ENCODE data around the gene CDC42BPB. TPM values are rescaled to one million over a fixed set of nuclear protein-coding genes. Genes with fewer than 3 reads are reported as not detected.
A peak's percentile ranks its signal among the peaks of the same experiment; 100 is the strongest.

CDC42BPB gene
- total and polyA plus RNA-seq, 2 of the 13 experiments (the other 11 are each of a cell fraction or from before 2014, with no cell fraction given) = 19.7 to 32.3 TPM

DNA sequence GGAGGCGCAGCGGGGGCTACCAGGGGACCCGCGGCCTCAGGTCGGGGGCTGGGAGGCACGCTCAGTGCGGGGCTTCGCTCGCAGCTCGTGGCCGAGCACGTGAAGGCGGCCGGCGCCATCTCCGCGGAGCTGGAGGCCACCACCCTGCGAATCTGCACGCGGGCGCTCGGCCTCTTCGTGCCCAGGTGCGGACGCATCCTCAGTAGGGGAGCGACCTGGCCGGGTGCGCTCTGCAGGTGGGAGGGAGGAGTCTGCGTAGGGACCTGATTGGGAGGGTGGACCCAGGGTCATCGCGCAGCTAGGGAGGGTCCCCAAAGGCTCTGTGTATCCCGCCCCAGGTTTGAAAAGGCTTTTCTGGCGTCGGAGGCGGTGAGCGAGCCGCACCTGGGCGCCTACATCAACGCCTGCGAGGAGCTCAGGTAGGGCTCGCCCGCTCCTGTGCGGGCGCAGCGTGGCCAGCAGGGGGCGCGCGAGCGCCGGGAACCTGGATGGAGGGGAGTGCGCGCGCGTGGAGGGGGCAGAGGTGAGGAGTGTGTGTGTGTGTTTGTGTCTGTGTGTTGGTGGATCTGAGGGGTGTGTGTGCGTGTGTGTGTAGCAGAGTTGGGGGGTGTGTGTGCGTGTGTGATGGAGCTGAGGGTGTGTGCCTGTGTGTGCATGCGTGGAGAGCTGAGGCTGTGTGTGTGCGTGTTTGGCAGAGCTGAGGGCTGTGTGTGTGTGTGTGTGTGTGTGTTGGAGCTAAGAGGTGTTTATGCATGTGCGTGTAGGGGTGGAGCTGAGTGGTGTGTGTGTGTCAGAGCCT lies 47.5 kb upstream of the CDC42BPB start (continued):
- TF ChIP-seq SMARCE1 (IDR thresholded peaks at IDR 0.05; ENCODE audit: borderline replicate concordance) (no peak), NFE2L1 (CRISPR knock-in tag; IDR thresholded peaks at IDR 0.05; ENCODE audit: borderline replicate concordance) (no peak), MTF1 (CRISPR knock-in tag; IDR thresholded peaks at IDR 0.05) (no peak), TRIM24 (CRISPR knock-in tag; IDR thresholded peaks at IDR 0.05) (no peak), MTA3 (CRISPR knock-in tag; IDR thresholded peaks at IDR 0.05) (no peak), IRX3 (CRISPR knock-in tag; IDR thresholded peaks at IDR 0.05; ENCODE audit: borderline replicate concordance, low read depth) (no peak), TARDBP (CRISPR knock-in tag; IDR thresholded peaks at IDR 0.05) (peak; percentile 84; the same call in 1 of the 2 replicates), CC2D1A (CRISPR knock-in tag; IDR thresholded peaks at IDR 0.05) (no peak), FOXC1 (CRISPR knock-in tag; IDR thresholded peaks at IDR 0.05; ENCODE audit: borderline replicate concordance) (no peak), FOXO1 (CRISPR knock-in tag; IDR thresholded peaks at IDR 0.05) (no peak), SMC3 (IDR thresholded peaks at IDR 0.05; ENCODE audit: low read length) (peak; percentile 33; the same call in 1 of the 2 replicates), FOXK1 (CRISPR knock-in tag; IDR thresholded peaks at IDR 0.05; ENCODE audit: borderline replicate concordance, low read depth) (no peak), ZNF264 (CRISPR knock-in tag; IDR thresholded peaks at IDR 0.05) (no peak), ZNF20 (CRISPR knock-in tag; IDR thresholded peaks at IDR 0.05) (no peak), CENPT (CRISPR knock-in tag; IDR thresholded peaks at IDR 0.05; ENCODE audit: low read depth) (no peak), SIN3A (IDR thresholded peaks at IDR 0.05; ENCODE audit: borderline replicate concordance, low read depth, low read length) (no peak)
- TF ChIP-seq, protein P1, sequence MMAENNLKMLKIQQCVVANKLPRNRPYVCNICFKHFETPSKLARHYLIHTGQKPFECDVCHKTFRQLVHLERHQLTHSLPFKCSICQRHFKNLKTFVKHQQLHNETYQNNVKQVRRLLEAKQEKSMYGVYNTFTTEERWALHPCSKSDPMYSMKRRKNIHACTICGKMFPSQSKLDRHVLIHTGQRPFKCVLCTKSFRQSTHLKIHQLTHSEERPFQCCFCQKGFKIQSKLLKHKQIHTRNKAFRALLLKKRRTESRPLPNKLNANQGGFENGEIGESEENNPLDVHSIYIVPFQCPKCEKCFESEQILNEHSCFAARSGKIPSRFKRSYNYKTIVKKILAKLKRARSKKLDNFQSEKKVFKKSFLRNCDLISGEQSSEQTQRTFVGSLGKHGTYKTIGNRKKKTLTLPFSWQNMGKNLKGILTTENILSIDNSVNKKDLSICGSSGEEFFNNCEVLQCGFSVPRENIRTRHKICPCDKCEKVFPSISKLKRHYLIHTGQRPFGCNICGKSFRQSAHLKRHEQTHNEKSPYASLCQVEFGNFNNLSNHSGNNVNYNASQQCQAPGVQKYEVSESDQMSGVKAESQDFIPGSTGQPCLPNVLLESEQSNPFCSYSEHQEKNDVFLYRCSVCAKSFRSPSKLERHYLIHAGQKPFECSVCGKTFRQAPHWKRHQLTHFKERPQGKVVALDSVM (CRISPR knock-in tag; IDR thresholded peaks at IDR 0.05) = no peak
- TF ChIP-seq, protein P2, sequence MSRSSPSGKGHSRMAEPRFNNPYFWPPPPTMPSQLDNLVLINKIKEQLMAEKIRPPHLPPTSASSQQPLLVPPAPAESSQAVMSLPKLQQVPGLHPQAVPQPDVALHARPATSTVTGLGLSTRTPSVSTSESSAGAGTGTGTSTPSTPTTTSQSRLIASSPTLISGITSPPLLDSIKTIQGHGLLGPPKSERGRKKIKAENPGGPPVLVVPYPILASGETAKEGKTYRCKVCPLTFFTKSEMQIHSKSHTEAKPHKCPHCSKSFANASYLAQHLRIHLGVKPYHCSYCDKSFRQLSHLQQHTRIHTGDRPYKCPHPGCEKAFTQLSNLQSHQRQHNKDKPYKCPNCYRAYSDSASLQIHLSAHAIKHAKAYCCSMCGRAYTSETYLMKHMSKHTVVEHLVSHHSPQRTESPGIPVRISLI (CRISPR knock-in tag; IDR thresholded peaks at IDR 0.05; ENCODE audit: borderline replicate concordance) = no peak
- TF ChIP-seq, protein P3, sequence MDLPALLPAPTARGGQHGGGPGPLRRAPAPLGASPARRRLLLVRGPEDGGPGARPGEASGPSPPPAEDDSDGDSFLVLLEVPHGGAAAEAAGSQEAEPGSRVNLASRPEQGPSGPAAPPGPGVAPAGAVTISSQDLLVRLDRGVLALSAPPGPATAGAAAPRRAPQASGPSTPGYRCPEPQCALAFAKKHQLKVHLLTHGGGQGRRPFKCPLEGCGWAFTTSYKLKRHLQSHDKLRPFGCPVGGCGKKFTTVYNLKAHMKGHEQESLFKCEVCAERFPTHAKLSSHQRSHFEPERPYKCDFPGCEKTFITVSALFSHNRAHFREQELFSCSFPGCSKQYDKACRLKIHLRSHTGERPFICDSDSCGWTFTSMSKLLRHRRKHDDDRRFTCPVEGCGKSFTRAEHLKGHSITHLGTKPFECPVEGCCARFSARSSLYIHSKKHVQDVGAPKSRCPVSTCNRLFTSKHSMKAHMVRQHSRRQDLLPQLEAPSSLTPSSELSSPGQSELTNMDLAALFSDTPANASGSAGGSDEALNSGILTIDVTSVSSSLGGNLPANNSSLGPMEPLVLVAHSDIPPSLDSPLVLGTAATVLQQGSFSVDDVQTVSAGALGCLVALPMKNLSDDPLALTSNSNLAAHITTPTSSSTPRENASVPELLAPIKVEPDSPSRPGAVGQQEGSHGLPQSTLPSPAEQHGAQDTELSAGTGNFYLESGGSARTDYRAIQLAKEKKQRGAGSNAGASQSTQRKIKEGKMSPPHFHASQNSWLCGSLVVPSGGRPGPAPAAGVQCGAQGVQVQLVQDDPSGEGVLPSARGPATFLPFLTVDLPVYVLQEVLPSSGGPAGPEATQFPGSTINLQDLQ (CRISPR knock-in tag; IDR thresholded peaks at IDR 0.05) = no peak
- TF ChIP-seq, protein P4, sequence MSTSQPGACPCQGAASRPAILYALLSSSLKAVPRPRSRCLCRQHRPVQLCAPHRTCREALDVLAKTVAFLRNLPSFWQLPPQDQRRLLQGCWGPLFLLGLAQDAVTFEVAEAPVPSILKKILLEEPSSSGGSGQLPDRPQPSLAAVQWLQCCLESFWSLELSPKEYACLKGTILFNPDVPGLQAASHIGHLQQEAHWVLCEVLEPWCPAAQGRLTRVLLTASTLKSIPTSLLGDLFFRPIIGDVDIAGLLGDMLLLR (CRISPR knock-in tag; IDR thresholded peaks at IDR 0.05) = no peak
